ENCODE measurements around the gene DYRK1A.
"Not testable (repeated sequence)": the region's sequence is repeated elsewhere in the genome, so short reads cannot be mapped to it uniquely, and the experiment has no call there.

Gene DYRK1A

DNA sequence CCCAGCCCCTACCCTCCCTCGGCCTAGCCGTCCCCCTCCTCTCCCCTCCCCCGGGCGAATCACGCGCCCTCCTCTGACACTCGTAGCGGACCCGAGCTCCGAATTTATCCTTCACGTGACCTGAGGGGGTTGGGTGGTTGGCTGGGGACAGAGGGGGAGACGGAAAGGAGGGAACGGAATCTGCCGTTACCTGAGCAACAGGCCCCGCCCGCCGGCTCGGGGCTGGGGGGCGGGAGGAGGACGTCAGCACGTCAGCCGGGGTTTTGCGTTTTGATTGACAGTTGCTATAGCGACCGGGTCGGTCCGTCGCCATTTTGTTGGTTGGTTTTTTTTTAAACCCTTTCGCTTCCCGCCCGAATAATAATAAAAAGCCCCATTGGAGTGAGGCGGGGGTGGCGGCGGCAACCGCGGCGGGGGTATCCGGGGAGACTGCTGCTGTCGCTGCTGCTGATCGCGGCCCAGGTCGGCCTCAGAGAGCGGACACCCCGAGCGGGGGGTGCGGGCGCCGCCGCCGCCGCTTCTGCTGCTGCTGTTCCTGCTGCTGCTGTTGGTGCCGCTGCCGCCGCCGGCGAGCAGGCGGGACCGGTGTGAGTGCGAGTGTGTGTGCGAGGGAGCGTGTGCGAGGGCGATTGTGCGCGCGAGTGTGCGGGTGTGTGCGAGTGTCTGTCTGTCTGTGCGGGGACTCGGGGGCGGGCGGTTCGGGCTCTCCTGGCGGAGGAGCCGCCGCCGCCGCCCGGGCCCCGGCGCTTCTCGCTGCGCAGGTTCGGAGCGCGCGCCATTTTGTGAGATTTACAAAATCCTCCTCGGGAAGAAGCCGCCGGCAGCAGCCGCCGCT lies at the start of gene DYRK1A:
Gene DYRK1A, plus strand, starts transcription at position 292 of the 835 bp plus-strand sequence. CDS start 53,602 bp downstream, outside the sequence.
- TF ChIP-seq POLR2A (IDR thresholded peaks at IDR 0.05; ENCODE audit: low read length) (peak; percentile 52), GATA1 (IDR thresholded peaks at IDR 0.05; ENCODE audit: low read depth, low read length) (no peak)

DNA sequence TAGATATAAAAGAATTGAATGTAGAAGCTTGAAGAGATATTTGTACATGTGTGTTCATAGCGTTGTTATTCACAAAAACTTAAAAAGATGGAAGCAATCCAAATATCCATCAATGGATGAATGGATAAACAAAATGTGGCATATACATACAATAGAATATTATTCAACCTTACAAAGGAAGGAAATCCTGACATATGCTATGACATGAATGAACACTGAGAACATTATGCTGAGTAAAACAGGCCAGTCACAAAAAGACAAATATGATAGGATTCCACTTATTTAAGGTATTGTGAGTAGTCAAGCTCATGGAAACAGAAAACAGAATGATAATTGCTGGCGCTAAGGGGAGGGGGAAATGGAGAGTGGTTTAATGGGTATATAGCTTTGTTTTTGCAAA lies 47.0 kb upstream of the DYRK1A start:
- DNase-seq = no peak
- TF ChIP-seq GATA1 (IDR thresholded peaks at IDR 0.05; ENCODE audit: low read depth, low read length) = no peak
- no peak for TF ChIP-seq POLR2A (IDR thresholded peaks at IDR 0.05; ENCODE audit: low read length)

More for the DNA sequence above, at the start of gene DYRK1A:
- peak; percentile 99 to 100 for DNase-seq

DNA sequence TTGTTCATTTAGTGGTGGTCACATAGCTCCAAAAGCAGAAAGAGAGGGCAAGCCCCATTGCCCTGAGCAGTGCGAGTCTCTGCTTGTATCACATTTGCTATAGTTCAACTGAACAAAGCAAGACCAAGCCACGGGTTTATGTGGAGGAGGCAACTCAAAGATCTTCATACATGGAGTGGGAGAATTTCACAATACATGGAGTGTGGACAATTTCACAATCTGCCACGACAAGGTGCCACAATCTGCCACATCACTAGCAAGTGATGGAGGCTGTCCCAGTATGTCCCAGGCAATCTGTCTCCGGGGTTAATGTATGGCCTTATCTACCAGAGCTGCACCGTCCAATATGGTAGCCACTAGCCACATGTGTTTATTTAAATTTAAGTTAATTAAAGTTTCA lies 44.5 kb upstream of the DYRK1A start:
- DNase-seq = no peak
- TF ChIP-seq POLR2A (IDR thresholded peaks at IDR 0.05; ENCODE audit: low read length) (no peak), GATA1 (IDR thresholded peaks at IDR 0.05; ENCODE audit: low read depth, low read length) (no peak)

DNA sequence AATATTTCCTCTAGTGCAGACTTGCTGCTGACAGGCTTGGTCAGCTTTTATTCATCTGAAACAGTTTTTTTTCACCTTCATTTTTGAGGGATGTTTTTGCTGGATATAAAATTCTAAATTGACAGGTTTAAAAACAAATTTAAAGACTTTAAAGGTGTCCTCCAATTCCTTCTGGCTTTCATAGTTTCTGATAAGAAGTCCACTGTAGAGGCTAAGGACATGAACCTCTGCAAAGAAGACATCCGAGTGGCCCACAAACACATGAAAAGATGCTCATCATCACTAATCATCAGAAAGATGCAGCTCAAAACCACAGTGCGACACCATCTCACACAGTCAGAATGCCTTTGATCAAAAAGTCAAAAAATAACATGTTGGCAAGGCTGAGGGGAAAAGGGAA lies 42.0 kb upstream of the DYRK1A start:
- TF ChIP-seq POLR2A (IDR thresholded peaks at IDR 0.05; ENCODE audit: low read length) (no peak), GATA1 (IDR thresholded peaks at IDR 0.05; ENCODE audit: low read depth, low read length) (no peak)
- no peak for DNase-seq

DNA sequence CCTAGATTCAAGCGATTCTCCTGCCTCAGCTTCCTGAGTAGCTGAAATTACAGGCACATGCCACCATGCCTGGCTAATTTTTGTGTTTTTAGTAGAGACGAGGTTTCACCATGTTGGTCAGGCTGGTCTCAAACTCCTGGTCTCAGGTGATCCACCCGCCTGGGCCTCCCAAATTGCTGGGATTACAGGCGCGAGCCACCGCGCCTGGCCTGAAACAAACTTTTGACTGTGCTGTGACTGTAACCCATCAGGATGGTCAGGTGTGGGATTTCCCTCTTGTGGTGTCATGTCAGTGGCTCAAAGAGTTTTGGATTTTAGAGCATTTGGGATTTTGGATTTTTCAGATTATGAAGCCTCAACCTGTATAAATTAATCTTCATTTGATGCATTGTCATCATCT lies 38.4 kb upstream of the DYRK1A start:
- not testable (repeated sequence) for DNase-seq

DNA sequence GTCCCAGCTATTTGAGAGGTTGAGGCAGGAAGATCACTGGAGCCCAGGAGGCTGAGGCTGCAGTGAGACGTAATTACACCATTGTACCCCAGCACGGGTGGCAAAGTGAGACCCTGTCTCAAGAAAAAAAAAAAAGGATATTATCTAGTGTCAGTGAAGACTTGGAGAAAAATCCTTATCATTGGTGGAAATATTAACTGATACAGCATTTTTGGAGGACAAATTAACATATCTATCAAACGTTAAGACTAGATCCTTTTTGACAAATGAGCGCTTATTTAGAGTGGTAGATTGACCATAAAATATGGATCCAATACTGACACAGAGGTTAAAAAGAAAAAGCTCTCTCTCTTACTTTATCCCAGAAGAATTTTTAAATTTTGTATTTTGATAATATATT lies 35.2 kb upstream of the DYRK1A start:
- no peak for DNase-seq
- TF ChIP-seq POLR2A (IDR thresholded peaks at IDR 0.05; ENCODE audit: low read length) (no peak), GATA1 (IDR thresholded peaks at IDR 0.05; ENCODE audit: low read depth, low read length) (no peak)

DNA sequence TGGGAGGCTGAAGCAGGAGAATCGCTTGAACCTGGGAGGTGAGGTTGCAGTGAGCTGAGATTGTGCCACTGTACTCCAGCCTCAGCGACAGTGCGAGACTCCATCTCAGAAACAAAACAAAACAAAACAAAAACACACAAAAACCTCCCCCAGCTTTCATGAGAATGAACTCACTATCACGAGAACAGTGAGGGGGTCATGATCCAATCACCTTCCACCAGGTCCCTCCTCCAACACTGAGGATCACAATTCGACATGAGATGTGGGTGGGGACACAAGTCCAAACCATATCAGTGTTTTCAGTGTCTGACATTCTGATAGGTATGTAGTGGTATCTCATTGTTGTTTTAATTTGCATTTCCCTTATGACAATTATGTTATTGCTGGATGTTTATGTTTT lies 31.5 kb upstream of the DYRK1A start:
- peak in 1 of 2 experiments; percentile 7 for DNase-seq
- no peak for TF ChIP-seq POLR2A (IDR thresholded peaks at IDR 0.05; ENCODE audit: low read length)
- TF ChIP-seq GATA1 (IDR thresholded peaks at IDR 0.05; ENCODE audit: low read depth, low read length) = no peak

DNA sequence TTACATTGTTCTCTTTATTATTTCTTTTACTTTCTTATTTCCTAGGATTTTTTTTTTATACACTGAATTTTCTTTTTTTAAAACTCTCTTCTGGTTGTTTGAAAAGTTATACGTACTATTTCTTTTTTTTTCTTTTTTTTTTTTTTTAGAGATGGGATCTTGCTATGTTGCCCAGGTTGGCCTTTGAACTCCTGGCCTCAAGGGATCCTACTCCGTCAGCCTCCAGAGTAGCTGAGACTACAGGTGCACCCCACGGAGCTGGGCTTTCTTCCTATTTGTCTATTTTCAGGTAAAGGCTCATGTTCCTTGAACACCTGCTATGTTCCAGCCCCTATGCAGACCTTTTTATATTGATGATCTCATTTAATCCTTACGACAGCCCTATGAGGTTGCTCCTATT lies 29.4 kb upstream of the DYRK1A start:
- DNase-seq = no peak
- TF ChIP-seq POLR2A (IDR thresholded peaks at IDR 0.05; ENCODE audit: low read length) (no peak), GATA1 (IDR thresholded peaks at IDR 0.05; ENCODE audit: low read depth, low read length) (no peak)

DNA sequence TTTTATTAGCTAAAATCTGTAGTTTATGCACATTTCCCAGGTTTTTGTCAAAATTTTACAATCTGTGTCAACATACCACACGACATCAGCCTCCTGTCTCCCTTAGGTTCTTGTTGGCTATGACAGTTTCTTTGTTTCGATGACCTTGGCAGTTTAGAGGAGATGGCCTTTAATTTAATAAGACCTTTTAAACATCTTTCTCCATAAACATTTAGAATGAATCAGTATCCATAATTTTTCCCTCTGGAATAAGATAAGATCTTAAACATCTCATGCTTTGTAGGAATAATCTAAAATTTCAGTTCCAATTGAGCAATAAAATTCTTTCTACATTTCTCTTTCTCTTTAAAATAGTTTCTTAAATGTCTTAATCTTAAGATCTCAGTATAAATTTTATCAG lies 28.7 kb upstream of the DYRK1A start:
- DNase-seq = no peak
- TF ChIP-seq POLR2A (IDR thresholded peaks at IDR 0.05; ENCODE audit: low read length) (no peak), GATA1 (IDR thresholded peaks at IDR 0.05; ENCODE audit: low read depth, low read length) (no peak)

DNA sequence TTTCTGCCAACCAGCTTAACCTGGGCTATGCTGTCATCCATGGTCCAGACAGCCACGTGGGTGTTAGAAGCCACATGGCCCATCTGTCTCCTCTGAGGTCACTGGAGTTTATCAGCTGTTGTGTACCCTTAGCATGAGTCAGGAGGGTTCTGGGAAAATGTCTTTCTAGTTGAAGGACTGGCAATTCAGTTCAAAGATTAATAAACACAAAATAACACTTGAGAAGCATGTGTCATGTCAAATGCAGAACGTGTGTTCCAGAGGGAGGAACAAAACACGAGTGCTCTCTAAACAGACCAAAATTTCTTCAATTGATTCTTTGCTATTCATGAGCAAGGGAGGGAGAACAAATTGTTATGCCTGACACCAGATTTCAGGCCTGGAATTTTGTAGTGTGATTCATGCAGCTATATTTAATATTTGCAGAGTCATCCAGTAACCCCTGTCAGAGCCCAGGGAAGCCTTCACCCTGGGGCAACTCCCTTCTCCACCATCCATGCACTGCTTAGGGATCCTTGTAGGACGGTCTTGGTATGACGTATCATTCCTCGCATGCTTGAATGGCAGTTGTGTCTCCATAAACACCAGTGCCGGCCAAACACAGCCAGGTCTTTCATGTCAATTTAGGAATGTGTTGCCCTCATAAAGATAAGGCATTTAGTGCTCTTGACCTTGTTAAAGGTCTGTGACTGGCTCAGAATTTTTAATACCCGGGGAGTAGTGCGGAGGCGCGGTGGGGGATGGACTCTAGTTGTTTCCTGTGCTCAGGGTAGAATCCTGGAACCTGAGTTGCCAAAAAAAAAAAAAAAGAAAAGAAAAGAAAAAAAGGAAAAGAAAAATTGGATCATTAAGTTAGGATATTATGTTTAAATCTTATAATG lies 27.7 kb upstream of the DYRK1A start:
- no peak for TF ChIP-seq GATA1 (IDR thresholded peaks at IDR 0.05; ENCODE audit: low read depth, low read length)
- DNase-seq = peak; percentile 20 to 62

DNA sequence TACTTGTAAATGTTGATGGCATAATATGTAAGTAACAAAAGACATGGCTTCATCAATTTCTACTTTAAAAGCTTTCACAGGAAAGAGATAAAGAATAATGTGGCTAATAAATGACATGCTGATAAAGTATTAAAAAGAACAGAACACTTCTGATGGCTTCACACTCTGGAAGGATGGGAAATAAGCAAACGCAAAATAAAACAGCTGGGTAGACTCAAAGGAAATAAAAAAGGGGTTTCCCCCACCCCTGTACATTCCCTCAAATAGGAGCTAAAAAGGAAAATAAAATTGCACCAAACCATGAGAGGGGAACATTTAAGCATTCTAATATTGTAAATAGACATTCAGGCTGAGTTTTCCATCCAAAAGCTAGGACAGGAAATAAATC lies 27.0 kb upstream of the DYRK1A start:
- TF ChIP-seq POLR2A (IDR thresholded peaks at IDR 0.05; ENCODE audit: low read length) (no peak), GATA1 (IDR thresholded peaks at IDR 0.05; ENCODE audit: low read depth, low read length) (no peak)
- no peak for DNase-seq

DNA sequence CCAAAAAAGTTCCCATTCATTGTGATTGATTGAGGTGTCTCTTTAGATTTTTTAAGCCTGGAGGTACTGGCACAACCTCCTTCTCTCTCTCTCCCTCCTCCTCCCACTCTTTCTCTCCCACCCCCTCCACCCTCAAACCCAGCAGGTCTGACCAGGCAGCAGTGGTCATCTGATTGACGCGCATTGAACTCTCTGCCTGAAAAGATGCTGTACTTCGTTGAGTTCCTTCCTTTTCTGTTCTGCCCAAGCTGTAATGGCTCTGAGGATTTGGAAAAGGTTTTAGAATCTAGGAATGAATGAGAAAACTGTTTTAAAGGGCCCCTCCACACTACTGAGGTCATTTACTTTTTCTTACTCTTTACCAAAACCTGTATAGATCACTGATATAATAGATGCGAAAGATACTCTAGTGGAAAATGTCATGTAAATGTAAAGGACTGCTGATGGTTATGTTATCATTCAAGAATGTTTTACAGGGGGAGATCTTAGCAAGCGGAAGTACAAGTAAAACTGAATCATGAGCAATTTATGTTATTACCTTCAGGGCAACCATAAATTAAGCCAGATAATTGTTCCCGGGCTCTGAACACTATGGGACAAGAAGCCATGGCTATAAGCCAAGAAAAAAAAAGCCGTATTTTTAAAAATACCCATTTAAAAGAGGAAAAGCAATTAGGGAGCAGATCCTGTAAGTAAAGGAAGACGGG lies 25.2 kb upstream of the DYRK1A start:
- TF ChIP-seq GATA1 (IDR thresholded peaks at IDR 0.05; ENCODE audit: low read depth, low read length) = no peak
- no peak for DNase-seq

DNA sequence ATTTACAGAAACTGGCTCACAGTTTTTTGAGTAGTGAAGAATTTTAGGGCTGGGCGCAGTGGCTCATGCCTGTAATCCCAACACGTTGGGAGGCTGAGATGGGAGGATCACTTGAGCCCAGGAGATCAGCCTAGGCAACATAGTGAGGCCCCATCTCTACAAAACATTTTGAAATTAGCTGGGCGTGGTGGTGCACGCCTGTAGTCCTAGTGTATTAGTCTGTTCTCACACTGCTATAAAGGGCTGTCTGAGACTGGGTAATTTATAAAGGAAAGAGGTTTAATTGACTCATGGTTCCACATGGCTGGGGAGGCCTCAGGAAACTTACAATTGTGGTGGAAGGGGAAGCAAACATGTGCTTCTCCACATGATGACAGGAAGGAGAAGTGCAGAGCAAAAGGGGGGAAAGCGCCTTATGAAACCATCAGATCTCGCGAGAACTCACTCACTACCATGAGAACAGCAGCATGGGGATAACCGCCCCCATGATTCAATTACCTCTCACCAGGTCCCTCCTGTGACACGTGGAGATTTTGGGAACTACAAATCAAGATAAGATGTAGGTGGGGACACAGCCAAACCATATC lies 24.4 kb upstream of the DYRK1A start:
- no peak for TF ChIP-seq GATA1 (IDR thresholded peaks at IDR 0.05; ENCODE audit: low read depth, low read length)
- no peak for TF ChIP-seq POLR2A (IDR thresholded peaks at IDR 0.05; ENCODE audit: low read length)
- DNase-seq = no peak

Data from erythroblast (primary cell).